Loucy (cell line): ENCODE results near the gene FGF5.

Experiments used
- EZH2phosphoT487 ChIP-seq: fragments of 200-600 bp; IDR thresholded peaks from 2 replicates; pipeline ENCODE4 v1.6.1; 2018; ENCODE audit warnings: antibody characterized with exemption, mild to moderate bottlenecking, moderate library complexity, borderline replicate concordance
- TF ChIP-seq, protein P1 (sequence below): fragments of 200-600 bp; sonication (generic); conservative IDR thresholded peaks from 2 replicates; pipeline ENCODE4 v1.5.1; 2014; ENCODE audit warnings: mild to moderate bottlenecking, antibody characterized with exemption, low read length

DNA sequence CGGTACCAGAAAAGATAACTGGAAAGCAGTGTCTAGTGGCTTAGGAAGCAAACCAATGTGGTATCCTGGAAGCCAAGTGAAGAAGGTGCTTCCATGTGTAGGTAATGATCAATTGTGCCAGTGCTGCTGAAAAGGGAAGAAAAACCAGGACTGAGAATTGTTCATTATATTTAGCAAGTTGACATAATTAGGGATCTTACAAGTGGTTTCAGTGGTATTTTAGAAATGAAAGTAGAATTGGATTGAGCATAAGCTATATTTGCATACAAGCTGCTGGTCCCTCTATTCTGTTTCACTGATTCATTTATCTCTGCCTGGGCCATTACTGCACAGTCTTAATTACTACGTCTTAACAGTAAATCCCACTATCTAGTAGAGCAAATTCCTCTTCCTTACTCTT lies 36.9 kb upstream of the FGF5 start:
- TF ChIP-seq, protein P1, sequence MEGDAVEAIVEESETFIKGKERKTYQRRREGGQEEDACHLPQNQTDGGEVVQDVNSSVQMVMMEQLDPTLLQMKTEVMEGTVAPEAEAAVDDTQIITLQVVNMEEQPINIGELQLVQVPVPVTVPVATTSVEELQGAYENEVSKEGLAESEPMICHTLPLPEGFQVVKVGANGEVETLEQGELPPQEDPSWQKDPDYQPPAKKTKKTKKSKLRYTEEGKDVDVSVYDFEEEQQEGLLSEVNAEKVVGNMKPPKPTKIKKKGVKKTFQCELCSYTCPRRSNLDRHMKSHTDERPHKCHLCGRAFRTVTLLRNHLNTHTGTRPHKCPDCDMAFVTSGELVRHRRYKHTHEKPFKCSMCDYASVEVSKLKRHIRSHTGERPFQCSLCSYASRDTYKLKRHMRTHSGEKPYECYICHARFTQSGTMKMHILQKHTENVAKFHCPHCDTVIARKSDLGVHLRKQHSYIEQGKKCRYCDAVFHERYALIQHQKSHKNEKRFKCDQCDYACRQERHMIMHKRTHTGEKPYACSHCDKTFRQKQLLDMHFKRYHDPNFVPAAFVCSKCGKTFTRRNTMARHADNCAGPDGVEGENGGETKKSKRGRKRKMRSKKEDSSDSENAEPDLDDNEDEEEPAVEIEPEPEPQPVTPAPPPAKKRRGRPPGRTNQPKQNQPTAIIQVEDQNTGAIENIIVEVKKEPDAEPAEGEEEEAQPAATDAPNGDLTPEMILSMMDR, result no peak
- no peak for TF ChIP-seq EZH2phosphoT487
